PFSK-1 (cell line): ENCODE measurements around the gene PIEZO2.

Source experiments
- POLR2AphosphoS5 ChIP-seq: IDR thresholded peaks from 2 replicates; pipeline ENCODE4 v1.6.1; 2012; ENCODE audit warnings: low read depth, mild to moderate bottlenecking, control low read depth, low read length, moderate library complexity
- SIN3A ChIP-seq: IDR thresholded peaks from 2 replicates; pipeline ENCODE4 v1.6.1; 2012; ENCODE audit warnings: mild to moderate bottlenecking, low read length, moderate library complexity, borderline replicate concordance; ENCODE audit not compliant: insufficient read depth
- TF ChIP-seq, protein P1 (sequence below), 2 experiments: IDR thresholded peaks; 2 replicates each; pipeline versions ENCODE4 v1.6.1 to v1.8.0; 2011 to 2012; ENCODE audit warnings: low read depth in 2 of 2, low read length in 2 of 2, control low read depth in 1 of 2, inconsistent platforms in 1 of 2, mild to moderate bottlenecking in 1 of 2, moderate library complexity in 1 of 2; ENCODE audit not compliant: insufficient read depth in 1 of 2

DNA sequence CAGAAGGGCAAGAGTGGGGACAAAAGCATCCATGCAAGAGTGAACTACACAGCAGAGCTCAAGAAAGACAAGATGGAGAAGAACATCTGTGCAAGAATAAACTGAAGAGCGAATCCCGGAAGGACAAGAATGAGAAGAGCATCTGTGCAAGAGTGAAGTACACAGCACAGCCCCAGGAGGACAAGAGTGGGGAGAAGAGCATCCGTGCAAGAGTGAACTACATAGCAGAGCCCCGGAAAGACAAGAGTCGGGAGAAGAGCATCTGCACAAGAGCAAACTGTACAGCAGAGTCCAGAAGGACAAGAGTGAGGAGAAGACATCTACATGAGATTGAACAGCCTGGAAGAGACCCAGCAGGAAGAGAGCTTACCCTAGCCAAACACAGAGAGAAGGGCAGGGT is 284.6 kb downstream of the PIEZO2 start:
- no peak for TF ChIP-seq POLR2AphosphoS5
- TF ChIP-seq, protein P1, sequence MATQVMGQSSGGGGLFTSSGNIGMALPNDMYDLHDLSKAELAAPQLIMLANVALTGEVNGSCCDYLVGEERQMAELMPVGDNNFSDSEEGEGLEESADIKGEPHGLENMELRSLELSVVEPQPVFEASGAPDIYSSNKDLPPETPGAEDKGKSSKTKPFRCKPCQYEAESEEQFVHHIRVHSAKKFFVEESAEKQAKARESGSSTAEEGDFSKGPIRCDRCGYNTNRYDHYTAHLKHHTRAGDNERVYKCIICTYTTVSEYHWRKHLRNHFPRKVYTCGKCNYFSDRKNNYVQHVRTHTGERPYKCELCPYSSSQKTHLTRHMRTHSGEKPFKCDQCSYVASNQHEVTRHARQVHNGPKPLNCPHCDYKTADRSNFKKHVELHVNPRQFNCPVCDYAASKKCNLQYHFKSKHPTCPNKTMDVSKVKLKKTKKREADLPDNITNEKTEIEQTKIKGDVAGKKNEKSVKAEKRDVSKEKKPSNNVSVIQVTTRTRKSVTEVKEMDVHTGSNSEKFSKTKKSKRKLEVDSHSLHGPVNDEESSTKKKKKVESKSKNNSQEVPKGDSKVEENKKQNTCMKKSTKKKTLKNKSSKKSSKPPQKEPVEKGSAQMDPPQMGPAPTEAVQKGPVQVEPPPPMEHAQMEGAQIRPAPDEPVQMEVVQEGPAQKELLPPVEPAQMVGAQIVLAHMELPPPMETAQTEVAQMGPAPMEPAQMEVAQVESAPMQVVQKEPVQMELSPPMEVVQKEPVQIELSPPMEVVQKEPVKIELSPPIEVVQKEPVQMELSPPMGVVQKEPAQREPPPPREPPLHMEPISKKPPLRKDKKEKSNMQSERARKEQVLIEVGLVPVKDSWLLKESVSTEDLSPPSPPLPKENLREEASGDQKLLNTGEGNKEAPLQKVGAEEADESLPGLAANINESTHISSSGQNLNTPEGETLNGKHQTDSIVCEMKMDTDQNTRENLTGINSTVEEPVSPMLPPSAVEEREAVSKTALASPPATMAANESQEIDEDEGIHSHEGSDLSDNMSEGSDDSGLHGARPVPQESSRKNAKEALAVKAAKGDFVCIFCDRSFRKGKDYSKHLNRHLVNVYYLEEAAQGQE (IDR thresholded peaks at IDR 0.05; ENCODE audit: insufficient read depth in 1 of 2, low read depth in 2 of 2, low read length in 2 of 2), result no peak
- no peak for TF ChIP-seq SIN3A
